ENCODE measurements around the gene SNAI1. TPM values are rescaled to one million over a fixed set of nuclear protein-coding genes. Genes with fewer than 3 reads are reported as not detected.

The SNAI1 gene
- total RNA-seq, 1 experiment from 2014 or later, result 5.4 TPM

DNA sequence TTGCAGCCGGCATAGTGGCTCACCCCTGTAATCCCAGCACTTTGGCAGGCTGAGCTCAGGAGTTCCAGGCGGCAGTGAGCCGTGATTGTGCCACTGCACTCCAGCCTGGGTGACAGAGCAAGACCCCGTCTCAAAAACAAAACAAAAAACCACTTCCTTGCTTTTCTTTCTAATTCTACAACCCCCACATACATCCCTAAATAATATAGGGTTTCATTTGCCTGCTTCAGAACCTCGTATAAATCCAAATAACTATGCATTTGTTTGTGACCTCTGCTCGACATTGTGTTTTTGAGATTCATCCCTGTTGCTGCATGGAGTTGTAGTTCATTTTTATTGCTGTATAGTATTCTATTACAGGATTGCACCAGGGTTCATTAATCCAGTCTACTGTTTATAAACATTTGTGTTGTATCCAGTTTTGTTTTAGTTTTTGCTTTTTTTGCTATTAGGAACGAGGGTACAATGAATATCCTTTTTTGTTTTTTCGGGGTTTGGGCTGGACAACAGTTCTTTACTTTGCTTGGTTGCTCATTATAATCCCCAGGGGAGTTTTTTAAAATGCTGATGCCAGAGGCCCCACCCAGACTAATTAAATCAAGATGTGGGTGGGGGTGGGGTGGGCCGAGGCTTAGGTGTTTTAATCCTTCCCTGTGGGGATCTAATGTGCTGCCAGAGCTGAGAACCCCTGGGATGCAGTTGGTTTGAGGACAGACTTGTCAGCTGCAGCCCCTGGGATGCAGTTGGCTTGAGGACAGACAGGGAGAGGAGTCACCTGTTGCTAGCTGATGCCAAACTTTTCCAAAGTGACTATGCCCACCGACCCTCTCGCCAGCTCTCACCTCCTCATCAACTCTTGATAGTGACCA, 2.4 kb upstream of the SNAI1 start:
- no TSS peak for BruUV-seq (replicated peaks)
- ChIA-PET POLR2A (ENCODE audit: unreplicated experiment) (no interaction called here), CTCF (interaction anchor here (5.5 kb wide), 1 partner anchor 90 kb away, joined by 77 read pairs; no protein-coding TSS in a partner anchor)
- Histone ChIP-seq H3K9me3 (ENCODE audit: low read length) (no peaks in the 10 kb centered on the region), H3K4me1 (ENCODE audit: insufficient read depth, low read length) (peaks cover 35% of the 10 kb centered on the region), H3F3A (ENCODE audit: low read length, unreplicated experiment) (no peaks in the 10 kb centered on the region), H2AFZ (ENCODE audit: low read length) (no peak overlapping the region), H3K9ac (ENCODE audit: low read length) (no peak overlapping the region), H3K4me2 (ENCODE audit: low read length) (no peak overlapping the region), H3K36me3 (ENCODE audit: low read depth, low read length) (no peaks in the 10 kb centered on the region), H3K4me3 (ENCODE audit: low read length) (no peak overlapping the region), H3K27ac (ENCODE audit: low read length) (no peak overlapping the region), H3K27me3 (ENCODE audit: low read length) (no peaks in the 10 kb centered on the region), H3K9me2 (replicated peaks; ENCODE audit: low read length) (no peaks in the 10 kb centered on the region), H3K79me2 (ENCODE audit: low read length) (no peaks in the 10 kb centered on the region; the same call in 1 of the 2 replicates), H4K20me1 (ENCODE audit: low read length) (no peaks in the 10 kb centered on the region)
- no peak for ATAC-seq
- intact Hi-C loops (cut with micrococcal nuclease), result loop anchor here (5.0 kb wide), 1 partner anchor 187 kb away; no protein-coding TSS in a partner anchor
- DNase-seq, result no peak
- TF ChIP-seq EZH2phosphoT487 (IDR thresholded peaks at IDR 0.05; ENCODE audit: borderline replicate concordance, low read length) (no peak), EZH2 (IDR thresholded peaks at IDR 0.05; ENCODE audit: low read length, unreplicated experiment) (no peak)
- TF ChIP-seq, protein P1, sequence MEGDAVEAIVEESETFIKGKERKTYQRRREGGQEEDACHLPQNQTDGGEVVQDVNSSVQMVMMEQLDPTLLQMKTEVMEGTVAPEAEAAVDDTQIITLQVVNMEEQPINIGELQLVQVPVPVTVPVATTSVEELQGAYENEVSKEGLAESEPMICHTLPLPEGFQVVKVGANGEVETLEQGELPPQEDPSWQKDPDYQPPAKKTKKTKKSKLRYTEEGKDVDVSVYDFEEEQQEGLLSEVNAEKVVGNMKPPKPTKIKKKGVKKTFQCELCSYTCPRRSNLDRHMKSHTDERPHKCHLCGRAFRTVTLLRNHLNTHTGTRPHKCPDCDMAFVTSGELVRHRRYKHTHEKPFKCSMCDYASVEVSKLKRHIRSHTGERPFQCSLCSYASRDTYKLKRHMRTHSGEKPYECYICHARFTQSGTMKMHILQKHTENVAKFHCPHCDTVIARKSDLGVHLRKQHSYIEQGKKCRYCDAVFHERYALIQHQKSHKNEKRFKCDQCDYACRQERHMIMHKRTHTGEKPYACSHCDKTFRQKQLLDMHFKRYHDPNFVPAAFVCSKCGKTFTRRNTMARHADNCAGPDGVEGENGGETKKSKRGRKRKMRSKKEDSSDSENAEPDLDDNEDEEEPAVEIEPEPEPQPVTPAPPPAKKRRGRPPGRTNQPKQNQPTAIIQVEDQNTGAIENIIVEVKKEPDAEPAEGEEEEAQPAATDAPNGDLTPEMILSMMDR (conservative IDR thresholded peaks at IDR 0.05; ENCODE audit: low read depth, low read length), result no peak

DNA sequence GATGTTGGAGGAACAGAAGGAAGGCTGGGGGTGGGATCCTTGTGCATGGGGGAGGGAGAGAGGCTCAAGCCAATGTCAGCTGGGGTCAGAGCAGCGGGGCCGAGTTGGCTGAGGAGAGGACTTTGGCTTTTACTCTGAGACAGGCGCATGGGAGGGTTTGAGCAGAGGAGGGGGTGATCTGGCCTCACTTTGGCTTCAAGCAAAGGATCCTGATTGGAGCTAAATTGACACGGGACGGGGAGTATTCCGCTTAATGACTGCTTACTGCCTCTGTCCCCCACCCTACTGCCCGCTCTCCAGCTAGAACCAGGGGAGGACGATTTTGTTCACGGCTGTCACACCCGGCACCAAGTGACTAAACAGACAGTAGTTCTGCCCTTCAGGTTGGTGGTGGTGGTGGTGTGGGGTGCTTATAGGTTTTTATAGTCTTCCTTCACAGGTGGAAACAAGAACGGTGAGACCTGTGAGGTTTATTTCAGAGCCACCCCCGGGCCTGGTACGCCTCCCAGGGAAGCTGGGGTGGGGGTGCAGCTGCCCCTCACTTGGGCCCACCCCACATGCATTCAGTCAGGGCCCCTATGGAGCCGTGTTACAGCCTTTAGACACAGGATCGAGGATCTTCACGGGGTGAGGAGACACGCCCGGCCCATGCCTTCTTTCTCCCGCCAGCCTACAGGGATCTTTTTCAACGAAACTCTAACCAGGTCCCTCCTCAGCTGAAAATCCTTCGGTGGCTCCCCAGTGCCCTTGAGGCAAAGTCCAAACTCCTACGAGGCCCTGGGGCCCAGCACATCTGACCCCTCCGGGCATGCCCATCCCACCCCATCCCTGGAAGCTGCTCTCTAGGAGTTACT, 1.3 kb upstream of the SNAI1 start:
- Histone ChIP-seq H3K9ac (ENCODE audit: low read length) (no peak overlapping the region), H3K36me3 (ENCODE audit: low read depth, low read length) (no peaks in the 10 kb centered on the region), H3K4me3 (ENCODE audit: low read length) (no peak overlapping the region), H3K27me3 (ENCODE audit: low read length) (no peaks in the 10 kb centered on the region), H3K79me2 (ENCODE audit: low read length) (no peaks in the 10 kb centered on the region; the same call in 1 of the 2 replicates), H3F3A (ENCODE audit: low read length, unreplicated experiment) (no peaks in the 10 kb centered on the region), H3K4me1 (ENCODE audit: insufficient read depth, low read length) (peaks cover 29% of the 10 kb centered on the region), H3K9me3 (ENCODE audit: low read length) (no peaks in the 10 kb centered on the region), H2AFZ (ENCODE audit: low read length) (no peak overlapping the region), H3K9me2 (replicated peaks; ENCODE audit: low read length) (no peaks in the 10 kb centered on the region), H3K27ac (ENCODE audit: low read length) (no peak overlapping the region), H4K20me1 (ENCODE audit: low read length) (no peaks in the 10 kb centered on the region), H3K4me2 (ENCODE audit: low read length) (peak overlapping the region; percentile 65)
- DNase-seq (no peak), ATAC-seq (no peak)
- POLR2A ChIA-PET (ENCODE audit: unreplicated experiment), result no interaction called here
- BruUV-seq (replicated peaks), result no TSS peak
- TF ChIP-seq, protein P1 (conservative IDR thresholded peaks at IDR 0.05; ENCODE audit: low read depth, low read length), result no peak
- TF ChIP-seq EZH2 (IDR thresholded peaks at IDR 0.05; ENCODE audit: low read length, unreplicated experiment) (no peak), EZH2phosphoT487 (IDR thresholded peaks at IDR 0.05; ENCODE audit: borderline replicate concordance, low read length) (no peak)
- CTCF ChIA-PET, result interaction anchor here (0.7 to 5.5 kb wide), 2 partner anchors 89 to 90 kb away, joined by 3 to 77 read pairs; no protein-coding TSS in a partner anchor
- intact Hi-C loops (cut with micrococcal nuclease), result loop anchor here (5.0 kb wide), 1 partner anchor 186 kb away; no protein-coding TSS in a partner anchor
